ENCODE measurements around the gene KLHL8.

DNA sequence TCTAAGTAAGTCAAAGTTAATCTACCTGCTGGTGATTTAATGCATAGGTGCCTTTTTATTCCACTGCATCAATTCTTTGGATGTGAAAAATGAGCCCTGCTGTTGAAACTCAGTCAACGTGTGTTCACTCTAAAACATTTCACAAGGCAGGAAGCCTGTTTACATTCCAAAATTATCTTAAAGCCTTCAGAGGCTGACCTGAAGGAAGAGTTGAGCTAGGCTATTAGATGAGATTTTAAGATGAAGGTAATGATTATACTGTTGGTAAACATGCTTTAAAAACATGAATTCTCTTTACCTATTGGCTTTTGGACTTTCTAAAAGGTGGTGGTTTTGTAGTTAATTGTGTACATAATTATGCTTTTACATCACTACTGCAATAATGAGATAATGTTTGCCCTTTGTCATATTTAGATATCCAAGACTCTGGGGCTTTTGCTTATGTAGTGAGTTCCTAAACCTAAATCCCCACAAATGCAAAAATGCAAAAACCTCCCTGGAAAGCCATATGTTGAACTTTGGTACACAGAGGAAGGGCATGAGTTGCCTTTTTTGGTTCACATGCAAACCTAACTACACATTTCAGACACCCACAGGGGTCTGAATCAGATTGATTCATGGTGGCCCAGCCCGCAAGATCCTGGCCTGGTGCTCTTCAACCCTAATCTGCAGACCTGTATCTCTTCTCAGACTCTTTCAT, 92.3 kb downstream of the KLHL8 start:
- no peak for TF ChIP-seq POLR2A (IDR thresholded peaks at IDR 0.05)
- TF ChIP-seq, protein P1, sequence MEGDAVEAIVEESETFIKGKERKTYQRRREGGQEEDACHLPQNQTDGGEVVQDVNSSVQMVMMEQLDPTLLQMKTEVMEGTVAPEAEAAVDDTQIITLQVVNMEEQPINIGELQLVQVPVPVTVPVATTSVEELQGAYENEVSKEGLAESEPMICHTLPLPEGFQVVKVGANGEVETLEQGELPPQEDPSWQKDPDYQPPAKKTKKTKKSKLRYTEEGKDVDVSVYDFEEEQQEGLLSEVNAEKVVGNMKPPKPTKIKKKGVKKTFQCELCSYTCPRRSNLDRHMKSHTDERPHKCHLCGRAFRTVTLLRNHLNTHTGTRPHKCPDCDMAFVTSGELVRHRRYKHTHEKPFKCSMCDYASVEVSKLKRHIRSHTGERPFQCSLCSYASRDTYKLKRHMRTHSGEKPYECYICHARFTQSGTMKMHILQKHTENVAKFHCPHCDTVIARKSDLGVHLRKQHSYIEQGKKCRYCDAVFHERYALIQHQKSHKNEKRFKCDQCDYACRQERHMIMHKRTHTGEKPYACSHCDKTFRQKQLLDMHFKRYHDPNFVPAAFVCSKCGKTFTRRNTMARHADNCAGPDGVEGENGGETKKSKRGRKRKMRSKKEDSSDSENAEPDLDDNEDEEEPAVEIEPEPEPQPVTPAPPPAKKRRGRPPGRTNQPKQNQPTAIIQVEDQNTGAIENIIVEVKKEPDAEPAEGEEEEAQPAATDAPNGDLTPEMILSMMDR (IDR thresholded peaks at IDR 0.05), result no peak
- no peak for TF ChIP-seq POLR2AphosphoS5 (IDR thresholded peaks at IDR 0.05; ENCODE audit: insufficient read depth in 1 of 2, low read depth in 1 of 2)
